Hematopoietic multipotent progenitor cell treated with erythropoietin and hydrocortisone succinate and interleukin-3 and kit ligand, for 17 days (in vitro differentiated cells): ENCODE data around the gene SNAP25.
A peak's percentile ranks its signal among the peaks of the same experiment; 100 is the strongest.

Experiments
- DNase-seq: peaks from one replicate; pipeline ENCODE4 v3.0.0-alpha.2; 2015; ENCODE audit warnings: low spot score

The SNAP25 gene

GRCh38 chr20:10218536-10219451 lies at the start of gene SNAP25:
TSS of gene SNAP25 (plus strand) at chr20:10218830. CDS start at chr20:10275492, 56,662 bp downstream.
- peak; percentile 17 for DNase-seq

GRCh38 chr20:10169752-10170151 lies 48.9 kb upstream of the SNAP25 start:
- DNase-seq, result no peak

- peak; percentile 5 for DNase-seq
These were observed 48.4 kb upstream of the SNAP25 start for GRCh38 chr20:10170261-10170660.

GRCh38 chr20:10171864-10172751 lies 46.5 kb upstream of the SNAP25 start:
- no peak for DNase-seq

GRCh38 chr20:10172998-10173655 lies 45.5 kb upstream of the SNAP25 start:
- no peak for DNase-seq

- no peak for DNase-seq
These were observed 44.2 kb upstream of the SNAP25 start for GRCh38 chr20:10174400-10174799.

GRCh38 chr20:10177326-10177725 lies 41.3 kb upstream of the SNAP25 start:
- DNase-seq, result no peak

GRCh38 chr20:10178091-10178490 lies 40.5 kb upstream of the SNAP25 start:
- DNase-seq, result no peak

GRCh38 chr20:10178727-10179313 lies 39.8 kb upstream of the SNAP25 start:
- DNase-seq, result no peak

- DNase-seq, result no peak
These were observed 38.9 kb upstream of the SNAP25 start for GRCh38 chr20:10179574-10180298.

GRCh38 chr20:10180651-10181235 lies 37.9 kb upstream of the SNAP25 start:
- no peak for DNase-seq

- no peak for DNase-seq
These were observed 32.7 kb upstream of the SNAP25 start for GRCh38 chr20:10185741-10186558.

- no peak for DNase-seq
These were observed 28.2 kb upstream of the SNAP25 start for GRCh38 chr20:10190456-10190855.

- DNase-seq, result no peak
These were observed 26.5 kb upstream of the SNAP25 start for GRCh38 chr20:10192171-10192570.

- DNase-seq, result no peak
These were observed 24.5 kb upstream of the SNAP25 start for GRCh38 chr20:10194166-10194565.

- DNase-seq, result no peak
These were observed 18.3 kb upstream of the SNAP25 start for GRCh38 chr20:10200330-10200729.

GRCh38 chr20:10201321-10201870 lies 17.2 kb upstream of the SNAP25 start:
- no peak for DNase-seq

GRCh38 chr20:10209091-10209490 lies 9.5 kb upstream of the SNAP25 start:
- DNase-seq, result no peak

GRCh38 chr20:10213526-10213925 lies 5.1 kb upstream of the SNAP25 start:
- no peak for DNase-seq
